K562 treated with DMSO at 1 percent for 24 hours (cell line): ENCODE data around the gene HPSE. TPM values are rescaled to one million over a fixed set of nuclear protein-coding genes. Genes with fewer than 3 reads are reported as not detected.

Experiments used
- total RNA-seq: library from RNA; unstranded; fragments of 300-600 nt; gene quantifications from 2 replicates; pipeline ENCODE4 v1.2.3, GENCODE V29; 2022; ENCODE audit warnings: low read depth; ENCODE audit not compliant: insufficient read depth

Gene HPSE
- total RNA-seq = 0.13 and 0.25 TPM in 2 replicates

GRCh38 chr4:83334425-83335241, at the start of gene HPSE:
HPSE (minus strand) TSS chr4:83334848; CDS start chr4:83334782, 66 bp downstream.

GRCh38 chr4:83284193-83285054, 50.2 kb downstream of the HPSE start, which contains the start of gene COQ2:
COQ2 (minus strand) TSS chr4:83284798; CDS start chr4:83284764, 34 bp downstream.

Other genes starting within 250 kb of the HPSE start
- not detected in 2 replicates for gene PLAC8, start 220.1 kb downstream of the HPSE start, total RNA-seq
- 4.8 and 5.3 TPM in 2 replicates for gene COQ2, start 50.0 kb downstream of the HPSE start, total RNA-seq
- 9.9 and 13.1 TPM in 2 replicates for gene HELQ, start 121.0 kb upstream of the HPSE start, total RNA-seq
- gene MRPS18C, start 121.2 kb upstream of the HPSE start, total RNA-seq = 26.4 and 40.8 TPM in 2 replicates
- gene ABRAXAS1, start 150.3 kb upstream of the HPSE start, total RNA-seq = 27.0 and 32.9 TPM in 2 replicates
- 19.9 and 26.5 TPM in 2 replicates for gene GPAT3, start 201.3 kb upstream of the HPSE start, total RNA-seq